SU-DHL-6 (cell line): ENCODE measurements around the gene GABRA5.

Experiments used
- H2AFZ ChIP-seq: fragments of 200-600 bp; sonication (generic); 2 replicates; pipeline ENCODE4 v1.6.1; 2014; ENCODE audit warnings: low read depth, mild to moderate bottlenecking, moderate library complexity, mixed read lengths, antibody characterized with exemption, low read length; ENCODE audit not compliant: severe bottlenecking
- H3F3A ChIP-seq: fragments of 200-600 bp; shearing (Covaris generic); 2 replicates; pipeline ENCODE4 v1.6.0; 2016; ENCODE audit warnings: antibody characterized with exemption, mild to moderate bottlenecking; ENCODE audit not compliant: insufficient read depth
- H3K27ac ChIP-seq: fragments of 200-600 bp; sonication (generic); 2 replicates; pipeline ENCODE4 v1.5.1; 2016; ENCODE audit warnings: low read depth, mild to moderate bottlenecking, low read length, moderate library complexity, mixed read lengths
- H3K27me3 ChIP-seq: fragments of 200-600 bp; sonication (generic), shearing (Covaris generic); 2 replicates; pipeline ENCODE4 v1.6.0; 2014; ENCODE audit warnings: mild to moderate bottlenecking, low read length
- H3K36me3 ChIP-seq: fragments of 200-600 bp; sonication (generic); 2 replicates; pipeline ENCODE4 v1.6.1; 2014; ENCODE audit warnings: mild to moderate bottlenecking, low read length, mixed read lengths
- H3K4me2 ChIP-seq: fragments of 300-600, 200-600 bp; shearing (Covaris generic), sonication (generic); 2 replicates; pipeline ENCODE4 v1.6.0; 2014; ENCODE audit warnings: low read length, low read depth, mild to moderate bottlenecking; ENCODE audit not compliant: poor library complexity, severe bottlenecking
- H3K4me3 ChIP-seq: fragments of 200-600 bp; sonication (generic); 2 replicates; pipeline ENCODE4 v1.5.1; 2014; ENCODE audit warnings: antibody characterized with exemption, low read length, mild to moderate bottlenecking, mixed read lengths; ENCODE audit not compliant: insufficient read depth, poor library complexity, severe bottlenecking
- H3K79me2 ChIP-seq: fragments of 200-600 bp; sonication (generic); 2 replicates; pipeline ENCODE4 v1.6.1; 2014; ENCODE audit warnings: mild to moderate bottlenecking, low read length, moderate library complexity; ENCODE audit not compliant: insufficient read depth
- H3K9ac ChIP-seq: fragments of 200-600 bp; sonication (generic); 2 replicates; pipeline ENCODE4 v1.7.0; 2014; ENCODE audit warnings: mild to moderate bottlenecking, low read length
- H3K9me2 ChIP-seq: fragments of 200-600 bp; sonication (generic); replicated peaks from 2 replicates; pipeline ENCODE4 v1.6.1; 2014; ENCODE audit warnings: low read length; ENCODE audit not compliant: insufficient read depth
- H3K9me3 ChIP-seq: fragments of 200-600 bp; sonication (generic); 2 replicates; pipeline ENCODE4 v1.6.1; 2014; ENCODE audit warnings: low read length, mixed read lengths; ENCODE audit not compliant: insufficient read depth
- H4K20me1 ChIP-seq: fragments of 200-600 bp; sonication (generic); 2 replicates; pipeline ENCODE4 v1.6.1; 2014; ENCODE audit warnings: low read depth, mild to moderate bottlenecking, antibody characterized with exemption, low read length, moderate library complexity, mixed read lengths
- EZH2phosphoT487 ChIP-seq: fragments of 200-600 bp; sonication (generic), shearing (Covaris generic); conservative IDR thresholded peaks from 2 replicates; pipeline ENCODE4 v1.6.1; 2018; ENCODE audit warnings: mild to moderate bottlenecking, antibody characterized with exemption, low read length, moderate library complexity, mixed read lengths
- TF ChIP-seq, protein P1 (sequence below): fragments of 200-600 bp; sonication (generic); IDR thresholded peaks from one replicate; pipeline ENCODE4 v1.5.1; 2017; ENCODE audit warnings: antibody characterized with exemption, mild to moderate bottlenecking, low read length, moderate library complexity; ENCODE audit not compliant: insufficient read depth, poor library complexity, severe bottlenecking

GABRA5 gene

DNA sequence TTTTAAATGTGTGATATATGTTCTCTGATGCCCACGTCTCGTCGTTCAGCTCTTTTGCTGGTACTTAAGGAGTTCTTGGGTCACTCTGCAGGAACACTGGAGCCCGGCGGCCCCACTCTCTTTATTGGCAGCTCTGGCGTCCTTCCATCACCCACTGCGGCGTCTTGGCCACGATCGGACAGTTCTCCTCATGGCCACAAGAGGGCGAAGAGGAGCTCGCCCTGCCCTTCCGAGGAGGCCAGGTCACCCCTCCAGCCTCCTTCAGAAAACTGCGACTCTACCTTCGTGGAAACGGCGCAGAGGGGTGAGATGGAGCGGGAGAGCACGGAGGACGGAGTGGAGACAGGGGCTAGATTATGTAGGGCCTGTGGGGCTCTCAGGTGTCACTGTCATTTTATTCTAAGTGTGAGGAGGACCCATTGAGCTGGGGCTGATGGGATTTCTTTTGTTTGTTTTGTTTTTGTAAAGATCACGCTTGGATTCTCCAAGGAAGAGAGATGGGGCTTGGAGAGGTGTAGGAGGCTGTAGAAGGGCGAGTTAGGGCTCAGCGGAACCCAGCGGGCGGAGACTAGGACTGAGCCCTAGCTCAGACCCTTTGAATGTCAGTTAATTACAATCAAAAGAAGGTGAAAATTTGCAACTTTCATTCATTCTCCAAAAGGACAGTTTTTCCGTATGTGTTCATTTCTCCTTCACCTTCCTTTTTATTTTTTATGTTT, 28.0 kb upstream of the GABRA5 start:
- H3K4me3 ChIP-seq: no peak overlapping the region
- no peaks in the 10 kb centered on the region for H3K36me3 ChIP-seq
- no peaks in the 10 kb centered on the region for H3K27me3 ChIP-seq
- H3K79me2 ChIP-seq: no peaks in the 10 kb centered on the region
- H3K9me3 ChIP-seq: peaks cover 6% of the 10 kb centered on the region; the same call in 1 of the 2 replicates
- no peaks in the 10 kb centered on the region for H3F3A ChIP-seq
- H3K9me2 ChIP-seq: no peaks in the 10 kb centered on the region
- H2AFZ ChIP-seq: peak overlapping the region; percentile 72
- H4K20me1 ChIP-seq: no peaks in the 10 kb centered on the region
- no peak overlapping the region for H3K4me2 ChIP-seq
- no peak overlapping the region for H3K27ac ChIP-seq
- H3K9ac ChIP-seq: no peak overlapping the region
- TF ChIP-seq, protein P1, sequence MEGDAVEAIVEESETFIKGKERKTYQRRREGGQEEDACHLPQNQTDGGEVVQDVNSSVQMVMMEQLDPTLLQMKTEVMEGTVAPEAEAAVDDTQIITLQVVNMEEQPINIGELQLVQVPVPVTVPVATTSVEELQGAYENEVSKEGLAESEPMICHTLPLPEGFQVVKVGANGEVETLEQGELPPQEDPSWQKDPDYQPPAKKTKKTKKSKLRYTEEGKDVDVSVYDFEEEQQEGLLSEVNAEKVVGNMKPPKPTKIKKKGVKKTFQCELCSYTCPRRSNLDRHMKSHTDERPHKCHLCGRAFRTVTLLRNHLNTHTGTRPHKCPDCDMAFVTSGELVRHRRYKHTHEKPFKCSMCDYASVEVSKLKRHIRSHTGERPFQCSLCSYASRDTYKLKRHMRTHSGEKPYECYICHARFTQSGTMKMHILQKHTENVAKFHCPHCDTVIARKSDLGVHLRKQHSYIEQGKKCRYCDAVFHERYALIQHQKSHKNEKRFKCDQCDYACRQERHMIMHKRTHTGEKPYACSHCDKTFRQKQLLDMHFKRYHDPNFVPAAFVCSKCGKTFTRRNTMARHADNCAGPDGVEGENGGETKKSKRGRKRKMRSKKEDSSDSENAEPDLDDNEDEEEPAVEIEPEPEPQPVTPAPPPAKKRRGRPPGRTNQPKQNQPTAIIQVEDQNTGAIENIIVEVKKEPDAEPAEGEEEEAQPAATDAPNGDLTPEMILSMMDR: peak; percentile 61
- TF ChIP-seq EZH2phosphoT487: no peak

DNA sequence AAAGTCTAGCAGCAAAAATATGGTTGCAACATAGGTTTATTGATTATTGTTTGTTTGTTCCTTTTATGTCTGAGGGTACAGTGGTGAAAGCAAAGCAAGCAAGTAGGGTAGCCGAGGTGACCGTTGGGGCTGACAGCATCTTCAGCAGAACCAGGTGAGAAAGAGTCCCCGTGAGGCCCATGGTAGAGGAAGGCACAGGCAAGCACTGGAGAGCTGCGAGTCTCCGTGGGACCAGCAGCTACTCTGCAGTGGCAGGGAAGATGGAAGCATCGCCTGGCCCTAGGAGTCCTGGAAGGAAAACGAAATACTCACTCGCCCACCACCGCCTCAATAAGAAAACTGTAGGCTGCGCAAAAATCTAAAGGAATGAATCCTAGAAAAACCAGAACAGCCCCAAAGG, 25.3 kb upstream of the GABRA5 start:
- TF ChIP-seq EZH2phosphoT487: no peak
- TF ChIP-seq, protein P1: no peak
- H3K27ac ChIP-seq: no peak overlapping the region
- no peak overlapping the region for H3K4me3 ChIP-seq
- H3K36me3 ChIP-seq: no peaks in the 10 kb centered on the region
- no peak overlapping the region for H3K9ac ChIP-seq
- H3K79me2 ChIP-seq: no peaks in the 10 kb centered on the region
- H3K4me2 ChIP-seq: no peak overlapping the region
- peaks cover 5% of the 10 kb centered on the region; the same call in 1 of the 2 replicates for H3K9me3 ChIP-seq
- no peak overlapping the region for H2AFZ ChIP-seq
- no peaks in the 10 kb centered on the region for H3K27me3 ChIP-seq
- no peaks in the 10 kb centered on the region for H4K20me1 ChIP-seq
- no peaks in the 10 kb centered on the region for H3F3A ChIP-seq
- H3K9me2 ChIP-seq: no peaks in the 10 kb centered on the region

DNA sequence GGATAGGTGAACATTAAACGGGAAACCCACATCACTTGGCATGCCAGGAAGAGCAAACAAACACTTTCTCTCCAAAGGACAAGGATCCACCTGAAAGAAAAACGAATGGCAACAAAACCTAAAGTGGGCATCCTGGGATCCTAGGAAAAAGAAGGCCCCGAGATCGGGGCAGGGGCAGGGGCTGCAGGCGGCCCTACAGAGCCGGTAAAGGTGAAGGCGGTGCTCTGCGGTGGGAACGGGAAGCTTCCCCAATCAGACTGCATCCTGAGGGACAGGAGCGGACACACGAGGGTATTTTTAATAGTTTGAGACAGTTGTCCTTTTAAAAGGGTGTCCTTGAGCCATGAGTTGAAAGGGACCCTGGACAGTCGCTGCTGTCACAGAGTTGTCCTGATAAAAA, 24.9 kb upstream of the GABRA5 start:
- H3K4me3 ChIP-seq: no peak overlapping the region
- no peak overlapping the region for H2AFZ ChIP-seq
- TF ChIP-seq EZH2phosphoT487: no peak
- TF ChIP-seq, protein P1: no peak
- H3F3A ChIP-seq: no peaks in the 10 kb centered on the region
- H3K27ac ChIP-seq: no peak overlapping the region
- no peaks in the 10 kb centered on the region for H3K36me3 ChIP-seq
- H3K79me2 ChIP-seq: no peaks in the 10 kb centered on the region
- H3K27me3 ChIP-seq: no peaks in the 10 kb centered on the region
- no peak overlapping the region for H3K9ac ChIP-seq
- no peaks in the 10 kb centered on the region for H3K9me2 ChIP-seq
- no peak overlapping the region for H3K4me2 ChIP-seq
- peaks cover under 1% of the 10 kb centered on the region; the same call in 1 of the 2 replicates for H3K9me3 ChIP-seq
- H4K20me1 ChIP-seq: no peaks in the 10 kb centered on the region
